NCI-H146 (cell line): Measurements from ENCODE around the gene SYT17.

Experiments
- DNase-seq: peaks from one replicate; lab custom pipeline; 2025; lab: John Stamatoyannopoulos, UW

The SYT17 gene

DNA sequence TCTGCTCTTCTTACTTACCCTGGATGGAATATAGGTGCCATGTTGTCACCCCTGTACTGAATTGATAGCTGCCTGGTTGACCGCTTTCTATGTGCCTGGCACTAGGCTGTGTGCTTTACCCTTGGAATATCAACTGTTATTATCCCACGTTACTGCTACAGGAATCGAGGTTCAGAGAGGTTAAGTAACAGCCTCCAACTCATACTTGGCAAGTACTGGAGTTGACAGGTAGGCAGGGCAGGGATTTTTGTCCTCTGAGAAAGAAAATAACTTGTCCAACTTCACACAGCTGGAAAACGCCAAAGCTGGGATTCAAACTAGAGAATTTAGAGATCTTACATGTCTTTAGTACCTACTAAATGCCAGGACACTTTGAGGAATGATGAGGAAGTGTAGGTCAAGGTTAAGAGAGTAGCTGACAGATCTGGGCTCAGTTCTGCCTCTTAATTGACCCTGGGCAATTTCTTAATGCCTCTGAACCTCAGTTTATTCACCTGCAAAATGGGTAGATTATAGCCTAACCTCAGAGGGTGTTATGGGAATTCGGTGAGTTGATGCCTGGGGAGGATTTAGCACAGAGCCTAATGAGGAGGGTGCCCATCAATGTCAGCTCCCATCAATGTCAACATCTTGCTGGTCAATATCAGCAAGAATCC is 28.5 kb upstream of the SYT17 start:
- no peak for DNase-seq

DNA sequence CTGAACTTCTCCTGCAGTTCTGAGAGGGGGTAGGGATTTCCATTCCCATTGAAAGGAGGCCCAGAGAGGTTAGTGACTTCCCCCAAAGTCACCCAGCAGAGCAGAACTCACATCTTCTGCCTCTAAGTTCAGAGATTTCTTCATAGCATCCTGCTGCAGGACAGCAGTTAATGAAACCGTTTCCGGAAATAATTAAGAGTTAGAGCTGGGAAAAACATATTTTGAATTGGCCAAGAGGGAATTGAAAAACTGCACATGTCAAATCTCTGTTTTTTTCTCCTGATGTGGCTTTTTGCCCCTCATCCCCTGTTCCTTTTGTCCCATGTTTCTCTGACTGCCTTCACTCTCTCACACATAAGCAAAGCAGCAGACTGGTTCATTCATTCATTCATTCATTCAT is 27.6 kb upstream of the SYT17 start:
- DNase-seq = no peak

DNA sequence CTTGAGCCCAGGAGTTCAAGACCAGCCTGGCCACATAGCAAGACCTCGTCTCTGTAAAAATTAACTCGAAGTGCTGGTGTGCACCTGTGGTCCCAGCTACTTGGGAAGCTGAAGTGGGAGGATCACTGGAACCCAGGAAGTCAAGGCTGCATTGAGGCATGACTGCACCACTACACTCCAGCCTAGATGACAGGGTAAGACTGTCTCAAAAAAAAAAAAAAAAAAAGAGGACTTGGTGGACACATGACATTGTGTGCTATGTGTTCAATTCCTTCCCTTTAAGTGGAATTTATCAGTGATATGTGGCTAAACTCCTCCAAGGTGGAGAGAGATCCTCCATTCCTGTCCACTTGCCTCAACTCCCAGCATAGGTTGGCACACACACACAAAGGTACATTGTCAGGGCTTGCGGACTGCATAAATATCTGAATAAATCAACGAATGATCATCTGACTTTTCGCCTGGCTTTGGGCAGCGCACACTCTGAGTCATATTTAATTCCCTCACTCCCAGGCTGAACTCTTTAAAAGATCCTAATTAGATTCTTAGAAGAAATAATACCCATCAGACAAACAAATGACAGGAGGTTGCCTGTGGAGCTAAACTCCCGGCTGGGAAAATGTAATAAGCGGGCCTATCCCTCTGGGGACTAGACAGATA is 25.0 kb upstream of the SYT17 start:
- DNase-seq = no peak

DNA sequence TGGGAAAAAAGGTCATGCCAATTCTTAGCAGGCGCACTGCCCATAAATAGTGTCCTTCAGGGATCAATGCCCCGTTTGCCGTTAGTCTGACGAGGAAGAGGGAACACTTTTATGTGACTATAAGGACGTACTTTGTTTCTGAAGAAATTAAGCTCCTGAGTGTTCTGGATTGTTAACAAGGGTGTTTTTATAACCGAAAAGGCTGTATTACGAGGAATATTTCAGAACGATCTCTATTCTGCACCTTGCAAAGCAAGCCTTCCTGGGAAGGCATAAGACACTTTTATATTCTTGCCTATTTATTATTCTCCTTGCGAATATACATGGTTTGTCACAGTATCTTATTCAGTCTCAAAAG is 24.5 kb upstream of the SYT17 start:
- no peak for DNase-seq

DNA sequence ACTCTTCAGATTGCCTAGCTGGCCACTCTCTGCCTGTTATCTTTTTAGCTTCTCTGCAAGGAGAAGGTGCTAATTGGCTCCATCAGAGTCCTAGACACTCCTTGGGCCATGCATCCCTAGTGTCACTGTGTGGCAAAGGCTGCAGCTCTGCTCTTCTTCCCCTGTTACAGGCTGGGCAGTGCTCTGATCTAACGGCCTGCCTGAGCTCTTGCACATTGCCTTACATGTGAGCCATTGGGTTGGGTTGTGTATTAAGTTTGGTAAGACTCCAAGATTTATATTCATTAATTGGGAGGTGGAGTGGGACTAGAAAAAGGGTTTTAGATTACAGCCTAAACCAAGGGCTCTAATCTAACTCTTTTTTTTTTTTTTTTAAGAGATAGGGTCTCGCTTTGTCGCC is 23.0 kb upstream of the SYT17 start:
- DNase-seq = no peak

DNA sequence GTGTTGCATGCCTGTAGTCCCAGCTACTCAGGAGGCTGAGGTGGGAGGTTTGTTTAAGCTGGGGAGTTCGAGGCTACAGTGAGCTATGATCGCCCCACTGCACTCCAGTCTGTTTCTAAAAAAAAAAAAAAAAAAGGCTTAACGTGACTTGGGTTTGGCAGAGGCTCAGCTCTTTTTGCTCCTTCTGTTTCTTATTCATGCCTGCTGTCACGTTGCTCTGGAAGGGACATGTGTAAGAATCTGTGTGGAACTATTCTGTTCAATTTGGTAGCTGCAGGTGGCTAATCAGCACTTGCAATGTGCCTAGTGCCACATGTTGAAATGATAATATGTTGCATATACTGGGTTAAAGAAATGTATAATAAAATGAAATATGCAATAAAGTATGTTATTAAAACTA is 20.9 kb upstream of the SYT17 start:
- DNase-seq = no peak

DNA sequence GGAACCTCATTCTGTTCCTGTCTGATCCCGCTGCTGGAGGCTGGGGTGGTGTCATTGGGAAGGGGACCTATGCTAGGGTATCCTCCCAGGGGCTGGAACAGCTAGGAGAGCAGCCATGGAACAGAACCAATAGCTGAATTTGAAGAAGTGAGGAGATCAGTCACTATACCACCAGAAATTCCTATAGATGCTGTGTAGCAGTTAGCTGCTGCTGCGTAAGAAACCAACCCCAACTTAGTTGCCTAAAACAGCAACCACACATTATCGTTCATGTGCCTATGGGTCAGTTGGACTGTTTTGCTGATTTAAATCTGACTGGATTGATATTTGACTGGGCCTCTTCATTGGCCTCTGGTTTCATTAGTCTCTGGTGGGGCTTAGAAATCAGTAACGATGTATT is 20.4 kb upstream of the SYT17 start:
- no peak for DNase-seq

DNA sequence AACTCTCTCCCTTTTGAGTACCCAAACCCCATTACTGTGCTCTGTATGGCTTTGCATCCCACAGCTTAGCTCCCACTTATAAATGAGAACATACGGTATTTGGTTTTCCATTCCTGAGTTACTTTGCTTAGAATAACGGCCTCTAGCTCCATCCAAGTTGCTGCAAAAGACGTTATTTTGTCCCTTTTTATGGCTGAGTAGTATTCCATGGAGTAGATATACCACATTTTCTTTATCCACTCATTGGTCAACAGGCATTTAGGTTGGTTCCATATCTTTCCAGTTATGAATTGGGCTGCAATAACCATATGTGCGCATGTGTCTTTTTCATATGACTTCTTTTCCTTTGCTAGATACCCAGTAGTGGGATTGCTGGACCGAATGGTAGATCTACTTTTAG is 19.9 kb upstream of the SYT17 start:
- DNase-seq = no peak

DNA sequence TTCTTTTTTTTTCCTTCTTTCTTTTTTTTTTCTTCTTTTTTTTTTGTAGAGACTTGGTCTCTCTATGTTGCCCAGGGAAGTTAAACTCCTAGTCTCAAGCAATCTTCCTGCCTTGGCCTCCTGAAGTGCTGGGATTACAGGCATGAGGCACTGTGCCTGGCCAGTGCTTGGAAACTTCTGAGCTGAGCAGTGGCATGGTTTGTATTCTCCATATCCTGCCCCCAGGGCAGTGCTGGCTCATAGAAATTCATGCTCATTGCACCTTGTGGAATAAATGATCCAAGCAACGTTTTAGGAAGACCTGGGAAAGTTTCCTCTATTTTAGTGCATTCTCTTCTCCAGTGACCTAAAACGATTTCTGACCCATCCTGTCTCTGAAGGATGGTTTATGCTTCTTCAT is 16.7 kb upstream of the SYT17 start:
- DNase-seq = no peak

DNA sequence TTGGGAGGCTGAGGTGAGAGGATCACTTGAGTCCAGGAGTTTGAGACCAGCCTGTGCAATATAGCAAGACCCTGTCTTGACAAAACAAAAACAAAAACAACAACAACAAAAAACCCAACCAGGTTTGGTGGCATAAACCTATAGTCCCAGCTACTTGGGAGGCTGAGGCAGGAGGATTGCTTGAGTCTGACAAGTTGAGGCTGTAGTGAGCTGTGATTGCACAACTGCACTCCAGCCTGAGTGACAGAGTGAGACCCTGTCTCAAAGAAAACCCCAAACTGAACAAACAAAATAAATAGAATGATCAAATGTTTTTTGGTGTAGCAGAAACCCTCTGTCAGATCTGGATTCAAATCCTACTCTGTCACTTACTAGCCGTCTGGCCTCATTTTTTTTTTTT is 16.0 kb upstream of the SYT17 start:
- DNase-seq = no peak

DNA sequence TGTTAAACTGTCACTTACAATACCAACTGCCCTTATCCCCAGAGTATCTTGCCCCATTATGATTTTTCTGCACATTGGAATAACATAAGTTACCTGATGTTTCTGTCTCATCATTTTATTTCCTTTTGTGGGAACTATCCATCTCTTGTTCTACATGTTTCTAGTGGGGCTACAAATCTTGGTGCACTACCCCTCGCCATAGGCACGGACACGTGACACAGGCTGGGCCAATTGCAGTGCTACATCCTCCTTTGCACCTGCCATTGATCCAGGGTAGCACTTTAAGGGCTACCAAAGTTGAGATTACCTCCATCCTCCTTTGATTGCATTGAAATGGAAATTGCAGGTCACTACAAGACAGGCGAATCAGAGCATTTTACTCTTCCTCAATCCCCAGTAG is 14.2 kb upstream of the SYT17 start:
- peak; percentile 37 for DNase-seq

DNA sequence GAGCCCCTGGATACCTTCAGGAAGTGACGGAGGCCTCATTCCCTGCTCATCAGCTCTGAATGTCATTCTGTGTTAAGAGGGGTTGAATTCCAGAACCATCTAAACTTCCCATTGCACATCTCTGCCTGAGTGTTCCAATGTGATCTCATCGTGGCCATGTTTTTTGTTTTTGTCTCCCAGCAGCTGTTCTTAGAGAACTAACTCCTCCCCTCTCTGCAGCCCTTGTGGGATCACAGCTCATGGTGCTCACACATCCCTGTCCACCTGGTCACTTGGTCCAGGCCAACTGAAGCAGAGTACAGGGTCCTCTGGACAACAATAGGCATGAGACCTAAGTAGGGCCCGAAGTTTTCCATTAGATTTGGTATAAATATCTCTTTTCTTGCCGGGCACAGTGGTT is 6.0 kb upstream of the SYT17 start:
- no peak for DNase-seq

DNA sequence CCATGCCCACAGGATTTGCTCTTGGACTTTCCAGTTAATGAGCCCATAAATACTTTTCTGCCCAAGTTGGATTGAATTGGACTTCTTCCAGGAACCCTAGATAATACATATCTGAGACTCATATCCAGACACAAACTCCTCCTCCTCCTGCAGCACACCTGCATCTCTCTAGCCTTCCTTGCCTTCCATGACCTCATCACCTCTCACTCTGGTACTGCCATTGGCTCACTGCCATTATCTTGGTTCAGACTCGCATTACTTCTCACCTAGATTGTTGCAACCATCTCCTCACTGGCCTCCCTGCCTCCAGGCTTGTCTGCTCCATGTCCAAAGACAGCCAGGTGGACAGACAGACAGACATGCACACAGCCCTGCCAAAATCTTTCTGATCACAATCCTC is 4.8 kb upstream of the SYT17 start:
- no peak for DNase-seq

DNA sequence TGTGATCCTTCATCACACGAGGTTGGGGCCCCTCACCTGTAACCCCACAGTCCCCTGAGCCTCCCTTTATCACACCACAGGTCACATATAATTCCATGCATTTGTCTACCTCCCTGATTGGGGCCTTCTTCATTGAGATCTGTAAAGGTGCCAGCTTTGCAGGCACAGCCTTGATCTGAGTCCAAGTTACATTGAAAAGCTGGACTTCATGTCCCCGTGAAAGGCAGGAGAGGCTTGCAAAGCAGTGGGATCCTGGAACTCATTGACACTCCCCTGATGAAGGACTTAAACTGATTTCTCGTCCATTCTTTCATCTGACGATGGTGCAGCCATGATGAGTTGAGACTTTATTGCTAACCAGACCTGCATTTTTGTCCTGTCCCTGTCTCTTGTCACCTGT is 3.8 kb upstream of the SYT17 start:
- DNase-seq = no peak

DNA sequence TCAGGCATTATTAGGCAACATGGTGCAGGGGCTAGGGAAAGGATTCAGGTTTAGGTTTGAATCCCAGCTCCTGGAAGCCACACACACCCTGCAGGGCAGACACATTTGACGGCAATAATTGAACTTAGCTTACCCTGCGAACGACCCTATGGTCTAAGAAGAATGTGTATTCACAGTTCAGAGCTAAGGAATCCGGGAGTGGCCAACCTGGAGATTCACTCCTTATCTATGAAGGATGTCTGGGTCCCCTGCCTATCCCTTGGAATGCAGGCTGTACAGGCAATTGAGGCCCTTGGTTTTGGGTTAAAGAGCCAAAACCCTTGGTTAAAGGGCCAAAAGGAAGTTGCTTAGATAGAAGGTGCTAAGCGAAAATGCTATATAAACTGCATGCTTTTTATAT is 2.9 kb upstream of the SYT17 start:
- DNase-seq = no peak

DNA sequence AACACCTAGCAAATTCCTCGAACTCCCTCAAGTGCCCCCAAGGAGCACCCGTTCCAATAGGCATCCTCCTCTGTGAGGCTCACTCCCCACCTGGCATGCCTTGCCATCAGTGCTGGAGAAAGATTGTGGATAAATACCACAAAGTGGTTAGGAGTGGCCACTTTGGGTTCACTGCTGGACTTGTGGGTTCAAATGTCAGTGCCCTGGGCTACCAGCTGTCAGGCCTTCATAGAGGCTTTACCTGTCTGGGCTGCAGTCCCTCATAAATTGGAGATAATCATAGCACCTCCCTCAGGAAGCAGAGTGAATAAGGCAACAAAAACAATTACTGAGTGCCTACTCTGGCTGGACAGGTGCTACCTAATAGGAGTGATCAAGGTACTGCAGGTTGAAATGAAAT is 1.5 kb upstream of the SYT17 start:
- DNase-seq = peak; percentile 38

DNA sequence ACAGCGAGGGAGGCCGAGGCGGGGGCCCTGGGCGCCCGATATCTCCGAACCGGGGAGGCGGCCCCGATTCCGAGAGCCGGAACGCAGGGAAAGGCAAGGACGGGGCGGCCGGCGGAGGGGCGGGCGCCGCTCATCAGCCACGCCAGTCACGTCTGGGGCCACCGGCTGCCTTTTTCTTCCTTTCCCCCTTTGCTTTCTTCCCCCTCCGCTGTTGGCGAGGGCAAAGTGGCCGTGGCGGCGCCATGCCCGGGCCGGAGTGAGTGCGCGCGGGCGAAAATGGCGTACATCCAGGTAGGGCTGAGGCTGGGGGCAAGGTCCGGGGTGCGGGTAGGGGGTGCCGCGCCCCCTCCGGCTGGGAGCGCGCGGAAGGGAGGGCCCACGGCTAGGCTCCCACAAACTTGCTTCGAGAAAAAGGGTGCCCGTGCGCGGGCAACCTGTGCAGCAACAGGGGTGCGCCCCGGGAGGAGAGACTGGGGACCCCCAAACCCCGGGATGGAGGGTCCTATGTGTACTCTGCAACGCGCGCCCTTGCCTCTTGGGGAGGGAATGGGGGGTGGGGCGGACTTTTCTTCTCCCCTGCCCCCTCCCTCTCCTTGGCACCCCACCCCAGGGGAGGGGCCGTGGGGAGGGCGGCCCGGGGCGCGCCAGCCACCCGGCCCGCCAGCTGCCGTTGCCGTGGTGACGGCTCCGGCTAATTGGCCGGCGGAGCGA is 486 bp downstream of the SYT17 start:
- DNase-seq = peak; percentile 94

DNA sequence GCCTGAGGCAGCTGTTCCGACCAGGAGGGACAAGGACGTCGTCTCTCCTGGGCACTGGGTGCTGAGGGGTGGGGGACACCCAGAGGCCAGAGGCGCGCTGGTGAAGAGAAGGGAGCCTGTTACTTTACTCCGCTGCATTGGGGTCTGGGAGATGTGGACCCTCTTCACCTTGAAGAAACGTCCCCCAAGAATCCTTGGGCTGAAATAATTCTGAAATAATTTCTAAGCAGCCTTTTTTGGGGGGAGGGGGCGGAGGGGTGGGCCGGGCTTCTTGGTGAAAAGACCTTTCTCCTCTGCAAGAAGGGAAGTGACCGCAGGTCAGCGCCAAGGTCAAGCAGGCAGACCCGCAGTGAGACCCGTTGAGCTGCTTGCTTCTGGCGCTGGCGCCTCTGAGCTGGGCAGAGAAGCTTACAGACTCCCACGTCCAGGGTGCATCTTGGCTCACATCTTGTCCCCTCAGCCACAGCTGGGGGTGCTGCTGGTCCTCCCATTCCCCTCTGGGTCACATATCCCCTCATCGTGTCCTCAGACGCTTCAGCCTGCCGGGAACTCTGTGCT is 1.1 kb downstream of the SYT17 start:
- peak; percentile 31 for DNase-seq

DNA sequence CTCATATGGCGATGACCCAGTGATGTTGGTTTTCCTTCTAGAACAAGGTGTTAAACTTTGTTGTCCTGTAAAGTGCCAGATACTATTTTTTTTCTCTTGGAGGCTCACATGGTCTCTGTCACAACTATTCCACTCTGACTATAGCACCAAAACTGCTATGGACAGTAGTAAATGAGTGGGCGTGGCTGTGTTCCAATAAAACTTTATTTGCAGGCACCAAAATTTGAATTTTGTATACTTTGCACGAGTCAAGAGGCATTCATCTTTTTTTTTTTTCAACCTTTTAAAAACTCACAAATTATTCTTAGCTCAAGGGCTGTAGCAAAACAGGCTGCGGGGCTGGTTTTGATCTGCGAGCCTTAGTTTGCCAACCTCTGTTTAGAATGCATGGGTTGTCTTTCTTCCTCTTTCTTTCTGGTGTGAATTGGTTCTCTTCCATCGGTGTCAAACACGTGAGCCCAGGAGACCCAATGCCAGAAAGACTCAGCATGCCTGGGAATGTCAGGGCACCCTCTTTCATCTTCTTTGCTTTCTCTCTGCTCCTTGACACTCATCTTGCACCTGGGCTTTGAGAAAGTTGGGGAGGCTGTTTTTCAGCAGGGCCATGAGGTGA is 2.1 kb downstream of the SYT17 start:
- no peak for DNase-seq

DNA sequence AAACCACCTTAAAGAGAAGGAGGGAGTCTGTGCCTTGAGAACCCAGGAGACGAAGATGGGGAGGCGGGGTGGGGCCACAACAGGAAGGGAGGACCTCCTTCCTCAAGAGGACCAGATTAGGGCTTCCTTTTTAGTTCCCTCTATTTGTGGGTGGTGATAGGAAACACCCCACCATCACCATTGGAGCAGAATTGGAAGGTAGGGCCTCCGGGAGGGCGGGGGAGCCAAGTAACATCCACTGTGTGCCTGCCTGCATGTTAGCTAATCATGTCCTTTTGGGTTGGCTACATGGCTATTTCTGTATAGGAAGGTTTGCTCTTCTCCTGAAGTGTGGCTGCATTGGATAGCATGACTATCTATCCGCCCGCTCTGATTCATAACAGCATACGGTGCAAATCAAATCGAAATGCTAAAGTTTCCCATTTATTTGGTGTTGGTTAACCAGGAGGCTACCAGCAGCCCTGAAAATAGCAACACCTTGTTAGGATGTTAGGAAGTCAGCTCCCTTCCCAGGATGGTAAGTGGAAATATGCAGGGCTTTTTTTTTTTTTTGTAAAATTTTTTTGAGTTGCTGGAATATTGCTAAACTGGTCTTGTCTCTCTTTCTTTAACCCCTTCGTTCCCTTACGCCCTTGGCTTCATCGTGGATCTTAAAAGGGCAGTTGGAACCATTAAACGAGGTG is 4.2 kb downstream of the SYT17 start:
- no peak for DNase-seq

DNA sequence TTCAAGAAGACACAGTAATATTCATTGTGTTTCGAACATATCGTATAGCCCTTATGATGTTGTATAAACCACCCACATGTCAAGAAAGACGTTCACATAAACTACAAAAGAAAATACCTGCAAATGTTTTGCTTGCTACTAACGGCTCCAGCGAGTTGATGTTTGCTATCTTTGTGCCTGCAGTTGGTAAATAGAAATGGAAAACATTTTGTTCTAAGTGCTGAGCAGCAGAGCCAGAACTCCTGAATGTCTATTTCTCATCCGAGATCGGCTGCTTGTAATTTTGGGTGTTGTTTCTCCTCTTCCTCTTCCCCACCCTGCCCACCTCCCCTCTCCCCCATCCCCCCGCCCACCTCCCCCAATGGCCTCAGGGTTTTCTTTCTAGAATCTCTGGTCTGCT is 5.0 kb downstream of the SYT17 start:
- no peak for DNase-seq

DNA sequence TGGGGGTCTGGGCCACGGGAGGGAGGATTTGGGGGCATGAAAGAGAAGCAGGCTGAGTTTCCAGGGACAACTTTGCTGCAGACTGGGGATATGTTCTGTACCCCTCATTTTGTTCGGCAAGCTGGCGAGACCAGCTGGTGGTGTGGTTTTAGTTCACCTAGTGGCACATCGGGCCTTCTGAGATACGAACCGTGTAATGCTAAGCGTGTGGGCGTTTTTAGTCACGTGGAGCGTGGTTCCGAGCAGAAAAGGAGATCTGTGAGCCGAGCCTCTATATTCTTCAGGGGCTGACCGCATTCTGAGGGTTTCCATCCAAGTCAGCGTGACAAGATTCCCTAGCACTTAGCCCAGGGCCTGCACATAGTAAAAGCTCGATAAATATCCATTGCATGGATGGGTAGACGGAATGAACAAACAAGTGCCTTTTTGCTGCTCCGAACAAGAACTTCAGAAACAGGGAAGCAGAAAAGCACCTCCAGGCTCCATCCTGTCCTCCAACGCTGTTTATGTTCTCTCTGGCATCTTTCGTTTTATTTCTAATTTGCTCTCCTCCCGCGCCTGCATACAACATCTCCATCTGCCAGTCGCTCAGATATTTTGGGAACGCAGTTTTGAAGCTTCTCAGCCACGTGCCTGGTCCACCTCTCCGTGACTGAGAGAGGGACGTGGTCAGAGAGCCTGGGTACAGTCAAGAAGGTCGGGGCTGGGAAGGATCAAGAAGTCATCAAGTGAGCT is 5.8 kb downstream of the SYT17 start:
- DNase-seq = no peak
